Amygdala (tissue), 56 donors: ENCODE measurements around the gene ZDHHC11.
"Not testable (repeated sequence)": the region's sequence is repeated elsewhere in the genome, so short reads cannot be mapped to it uniquely, and the experiment has no call there.

Source experiments
- DNase-seq, 56 donors: peaks; one replicate each; lab custom pipeline; 2025; lab: John Stamatoyannopoulos, UW

ZDHHC11 gene

GRCh38 chr5:861442-862366, 10.9 kb upstream of the ZDHHC11 start:
- DNase-seq = no peak

- DNase-seq = no peak
Measured at GRCh38 chr5:860506-861150, 9.8 kb upstream of the ZDHHC11 start.

- no peak for DNase-seq
Measured at GRCh38 chr5:859798-860296, 9.1 kb upstream of the ZDHHC11 start.

GRCh38 chr5:859391-859790, 8.6 kb upstream of the ZDHHC11 start:
- no peak for DNase-seq

- no peak for DNase-seq
Measured at GRCh38 chr5:858726-859125, 7.9 kb upstream of the ZDHHC11 start.

GRCh38 chr5:856531-857425, 6.0 kb upstream of the ZDHHC11 start:
- DNase-seq = no peak

GRCh38 chr5:855771-856530, 5.2 kb upstream of the ZDHHC11 start:
- no peak for DNase-seq

GRCh38 chr5:854966-855743, 4.4 kb upstream of the ZDHHC11 start:
- no peak for DNase-seq

- DNase-seq = no peak
Measured at GRCh38 chr5:854217-854616, 3.4 kb upstream of the ZDHHC11 start.

GRCh38 chr5:853416-854090, 2.8 kb upstream of the ZDHHC11 start:
- not testable (repeated sequence) for DNase-seq

- no peak for DNase-seq
Measured at GRCh38 chr5:852431-853401, 1.9 kb upstream of the ZDHHC11 start.

GRCh38 chr5:852018-852417, 1.2 kb upstream of the ZDHHC11 start:
- DNase-seq = no peak

- no peak for DNase-seq
Measured at GRCh38 chr5:851553-851952, 767 bp upstream of the ZDHHC11 start.

- DNase-seq = no peak
Measured at GRCh38 chr5:851076-851475, 290 bp upstream of the ZDHHC11 start.

- peak in 2 of 56 donors; percentile 10 to 11 for DNase-seq
Measured at GRCh38 chr5:849651-850301, 1.0 kb downstream of the ZDHHC11 start.

GRCh38 chr5:848671-849111, 2.1 kb downstream of the ZDHHC11 start:
- DNase-seq = no peak

GRCh38 chr5:847736-848135, 3.0 kb downstream of the ZDHHC11 start:
- not testable (repeated sequence) for DNase-seq
